DMS153 (cell line): ENCODE measurements around the gene FBXO9.

ENCODE experiments used
- DNase-seq: peaks from one replicate; lab custom pipeline; 2025; lab: John Stamatoyannopoulos, UW

FBXO9 gene

GRCh38 chr6:53136000-53136609, 70.9 kb downstream of the FBXO9 start:
- no peak for DNase-seq

GRCh38 chr6:53139841-53140413, 74.7 kb downstream of the FBXO9 start:
- DNase-seq = no peak

- no peak for DNase-seq
These were observed 77.6 kb downstream of the FBXO9 start for GRCh38 chr6:53142810-53143209.

- no peak for DNase-seq
These were observed 78.5 kb downstream of the FBXO9 start for GRCh38 chr6:53143710-53144109.

GRCh38 chr6:53144802-53145201, 79.6 kb downstream of the FBXO9 start:
- no peak for DNase-seq

- DNase-seq = no peak
These were observed 83.5 kb downstream of the FBXO9 start, which contains the start of gene GCM1 for GRCh38 chr6:53148684-53149083. GCM1 (minus strand) TSS chr6:53148841; CDS start chr6:53145632, 3,209 bp downstream.
